HepG2 (cell line): ENCODE results near the gene ANTKMT. TPM values are rescaled to one million over a fixed set of nuclear protein-coding genes. Genes with fewer than 3 reads are reported as not detected.
A peak's percentile ranks its signal among the peaks of the same experiment; 100 is the strongest.

Experiments
- AKAP8 ChIP-seq: sonication (generic); formaldehyde crosslinking; IDR thresholded peaks from 2 replicates; pipeline ENCODE4 v1.5.1; 2020; ENCODE audit warnings: mild to moderate bottlenecking, missing genetic modification reagents
- BORCS8-MEF2B ChIP-seq: sonication (generic); formaldehyde crosslinking; IDR thresholded peaks from 2 replicates; pipeline ENCODE4 v1.8.0; 2022; ENCODE audit warnings: mild to moderate bottlenecking, missing genetic modification reagents
- CHD2 ChIP-seq: IDR thresholded peaks from 2 replicates; pipeline ENCODE4 v1.6.1; 2011; ENCODE audit warnings: low read depth, low read length, improper control_type of control experiment
- FOXK1 ChIP-seq: sonication (generic); formaldehyde crosslinking; IDR thresholded peaks from 2 replicates; pipeline ENCODE4 v1.4.0; 2020; ENCODE audit warnings: low read depth, missing genetic modification reagents, borderline replicate concordance
- FOXP1 ChIP-seq, 2 experiments: fragments of 450-650 bp in 1 of 2; IDR thresholded peaks; 2 replicates each; pipeline ENCODE4 v1.6.1; 2017 to 2018; ENCODE audit warnings: antibody characterized with exemption in 1 of 2
- HOXD1 ChIP-seq: sonication (generic); formaldehyde crosslinking; IDR thresholded peaks from 2 replicates; pipeline ENCODE4 v1.5.0; 2020; ENCODE audit warnings: missing genetic modification reagents
- KLF11 ChIP-seq: IDR thresholded peaks from 2 replicates; pipeline ENCODE4 v1.6.1; 2016; ENCODE audit warnings: missing compliant biosample characterization
- NR1H2 ChIP-seq: sonication (generic); formaldehyde crosslinking; IDR thresholded peaks from 2 replicates; pipeline ENCODE4 v1.8.1; 2022; ENCODE audit warnings: low read depth, missing genetic modification reagents, borderline replicate concordance
- RBFOX2 ChIP-seq: fragments of 200-400 bp; formaldehyde crosslinking; IDR thresholded peaks from 2 replicates; pipeline ENCODE4 v1.6.1; 2017; ENCODE audit warnings: low read depth, mild to moderate bottlenecking, low read length
- RFX1 ChIP-seq: fragments of 450-650 bp; IDR thresholded peaks from 2 replicates; pipeline ENCODE4 v1.6.1; 2017
- SALL2 ChIP-seq: sonication (generic); formaldehyde crosslinking; IDR thresholded peaks from 2 replicates; pipeline ENCODE4 v1.8.1; 2023; ENCODE audit warnings: mild to moderate bottlenecking, missing genetic modification reagents, inconsistent platforms
- ZNF337 ChIP-seq: sonication (generic); formaldehyde crosslinking; IDR thresholded peaks from 2 replicates; pipeline ENCODE4 v1.5.1; 2020; ENCODE audit warnings: missing genetic modification reagents, low read depth, mild to moderate bottlenecking, borderline replicate concordance
- ZNF441 ChIP-seq: sonication (generic); formaldehyde crosslinking; IDR thresholded peaks from 2 replicates; pipeline ENCODE4 v1.7.0; 2021; ENCODE audit warnings: missing genetic modification reagents, borderline replicate concordance
- ZNF629 ChIP-seq: sonication (generic); formaldehyde crosslinking; conservative IDR thresholded peaks from 2 replicates; pipeline ENCODE4 v1.5.0; 2020; ENCODE audit warnings: missing genetic modification reagents
- polyA plus RNA-seq, 8 experiments: library from polyadenylated mRNA; depleted of rRNA in 3 of 8; stranded (reverse) in 7 of 8; unstranded in 1 of 8; fragments of >200 nt; fragmentation: Illumina TruSeq in 4 of 8; extraction: Trizol in 4 of 8; gene quantifications; 2 replicates each; pipeline versions ENCODE4 v1.2.1 to v1.2.3, GENCODE V29; 2011 to 2016; ENCODE audit warnings: low read depth in 4 of 8, missing spikeins in 1 of 8, mixed read lengths in 1 of 8; ENCODE audit not compliant: insufficient read depth in 1 of 8
- total RNA-seq, 5 experiments: library from RNA; depleted of rRNA; stranded (reverse); fragments of >200 nt; fragmentation: Illumina TruSeq; extraction: Trizol; gene quantifications; 2 replicates each; pipeline ENCODE4 v1.2.3, GENCODE V29; 2016; ENCODE audit warnings: low read depth in 1 of 5
- TF ChIP-seq, protein P1 (sequence below): sonication (generic); formaldehyde crosslinking; IDR thresholded peaks from 2 replicates; pipeline ENCODE4 v1.5.1; 2020; ENCODE audit warnings: missing genetic modification reagents, mild to moderate bottlenecking, borderline replicate concordance
- TF ChIP-seq, protein P2 (sequence below): sonication (generic); formaldehyde crosslinking; IDR thresholded peaks from 2 replicates; pipeline ENCODE4; 2020; ENCODE audit warnings: missing genetic modification reagents, mild to moderate bottlenecking, borderline replicate concordance
- TF ChIP-seq, protein P3 (sequence below), 2 experiments: IDR thresholded peaks; 2 replicates each; pipeline ENCODE4 v1.6.1; 2011 to 2012; ENCODE audit warnings: low read length in 2 of 2, borderline replicate concordance in 1 of 2, low read depth in 1 of 2, mild to moderate bottlenecking in 1 of 2, moderate library complexity in 1 of 2
- TF ChIP-seq, protein P4 (sequence below): sonication (generic); formaldehyde crosslinking; conservative IDR thresholded peaks from 2 replicates; pipeline ENCODE4 v1.8.0; 2022; ENCODE audit warnings: low read depth, missing genetic modification reagents

The ANTKMT gene
- total and polyA plus RNA-seq, 2 of the 13 experiments (the other 11 are each of a cell fraction or from before 2014, with no cell fraction given), result 7.5 to 47.8 TPM

DNA sequence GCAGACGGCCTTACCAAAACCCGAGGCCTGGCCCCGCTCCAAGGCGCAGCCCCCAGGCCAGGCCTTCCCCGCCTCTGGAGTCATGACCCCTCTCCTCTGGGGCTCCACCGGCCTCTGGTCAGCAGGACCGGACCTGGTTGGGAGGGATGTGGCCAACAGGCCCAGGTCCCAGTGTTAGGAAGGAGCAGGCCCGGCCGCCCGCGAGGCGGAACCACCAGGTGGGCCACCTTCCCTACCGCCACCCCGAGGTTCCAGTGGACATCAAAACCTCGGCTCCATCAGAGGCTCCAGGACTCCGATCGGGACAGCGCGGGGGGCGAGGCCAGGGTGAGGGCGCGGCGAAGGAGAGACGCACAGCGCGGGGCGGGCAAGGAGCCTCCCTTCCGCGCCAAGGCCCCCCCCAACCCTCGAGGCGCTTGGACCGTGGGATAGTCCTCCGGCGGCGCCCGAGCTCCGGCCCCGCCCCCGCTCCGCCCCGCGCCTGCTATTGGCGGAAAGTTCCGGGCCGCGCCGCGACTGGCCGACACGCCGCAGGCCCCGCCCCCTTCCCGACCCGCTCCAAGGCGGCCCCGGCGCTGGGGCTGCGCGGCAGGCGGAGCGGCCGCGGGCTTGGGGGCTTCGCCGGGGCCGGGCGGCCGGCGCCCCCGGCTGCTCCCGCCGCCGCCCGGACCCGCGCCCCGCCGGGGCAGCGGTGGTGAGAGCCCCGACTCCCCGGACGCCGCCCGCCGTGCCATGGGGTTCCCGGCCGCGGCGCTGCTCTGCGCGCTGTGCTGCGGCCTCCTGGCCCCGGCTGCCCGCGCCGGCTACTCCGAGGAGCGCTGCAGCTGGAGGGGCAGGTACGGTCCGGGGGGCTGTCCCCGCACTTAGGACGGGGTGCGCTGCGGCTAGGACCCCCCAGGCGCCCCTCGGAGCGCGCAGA is 6.1 kb upstream of the ANTKMT start, which contains the start of gene METRN (continued):
- TF ChIP-seq, protein P1, sequence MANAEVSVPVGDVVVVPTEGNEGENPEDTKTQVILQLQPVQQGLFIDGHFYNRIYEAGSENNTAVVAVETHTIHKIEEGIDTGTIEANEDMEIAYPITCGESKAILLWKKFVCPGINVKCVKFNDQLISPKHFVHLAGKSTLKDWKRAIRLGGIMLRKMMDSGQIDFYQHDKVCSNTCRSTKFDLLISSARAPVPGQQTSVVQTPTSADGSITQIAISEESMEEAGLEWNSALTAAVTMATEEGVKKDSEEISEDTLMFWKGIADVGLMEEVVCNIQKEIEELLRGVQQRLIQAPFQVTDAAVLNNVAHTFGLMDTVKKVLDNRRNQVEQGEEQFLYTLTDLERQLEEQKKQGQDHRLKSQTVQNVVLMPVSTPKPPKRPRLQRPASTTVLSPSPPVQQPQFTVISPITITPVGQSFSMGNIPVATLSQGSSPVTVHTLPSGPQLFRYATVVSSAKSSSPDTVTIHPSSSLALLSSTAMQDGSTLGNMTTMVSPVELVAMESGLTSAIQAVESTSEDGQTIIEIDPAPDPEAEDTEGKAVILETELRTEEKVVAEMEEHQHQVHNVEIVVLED (CRISPR knock-in tag), result 0 out of 2 replicates have a peak, but pooled peaks have one; percentile 37
- TF ChIP-seq RBFOX2, result no peak
- TF ChIP-seq CHD2, result no peak
- TF ChIP-seq SALL2, result peak; percentile 43; the same call in 1 of the 2 replicates
- no peak for TF ChIP-seq ZNF337 (CRISPR knock-in tag)
- peak; percentile 49; the same call in 1 of the 2 replicates for TF ChIP-seq BORCS8-MEF2B (CRISPR knock-in tag)
- no peak for TF ChIP-seq ZNF629 (CRISPR knock-in tag)
- no peak for TF ChIP-seq FOXP1 (IDR thresholded peaks at IDR 0.05)
- no peak for TF ChIP-seq FOXP1 (CRISPR knock-in tag; IDR thresholded peaks at IDR 0.05)
- TF ChIP-seq HOXD1 (CRISPR knock-in tag), result no peak
- no peak for TF ChIP-seq AKAP8 (CRISPR knock-in tag)
- TF ChIP-seq NR1H2 (CRISPR knock-in tag), result no peak
- TF ChIP-seq, protein P2, sequence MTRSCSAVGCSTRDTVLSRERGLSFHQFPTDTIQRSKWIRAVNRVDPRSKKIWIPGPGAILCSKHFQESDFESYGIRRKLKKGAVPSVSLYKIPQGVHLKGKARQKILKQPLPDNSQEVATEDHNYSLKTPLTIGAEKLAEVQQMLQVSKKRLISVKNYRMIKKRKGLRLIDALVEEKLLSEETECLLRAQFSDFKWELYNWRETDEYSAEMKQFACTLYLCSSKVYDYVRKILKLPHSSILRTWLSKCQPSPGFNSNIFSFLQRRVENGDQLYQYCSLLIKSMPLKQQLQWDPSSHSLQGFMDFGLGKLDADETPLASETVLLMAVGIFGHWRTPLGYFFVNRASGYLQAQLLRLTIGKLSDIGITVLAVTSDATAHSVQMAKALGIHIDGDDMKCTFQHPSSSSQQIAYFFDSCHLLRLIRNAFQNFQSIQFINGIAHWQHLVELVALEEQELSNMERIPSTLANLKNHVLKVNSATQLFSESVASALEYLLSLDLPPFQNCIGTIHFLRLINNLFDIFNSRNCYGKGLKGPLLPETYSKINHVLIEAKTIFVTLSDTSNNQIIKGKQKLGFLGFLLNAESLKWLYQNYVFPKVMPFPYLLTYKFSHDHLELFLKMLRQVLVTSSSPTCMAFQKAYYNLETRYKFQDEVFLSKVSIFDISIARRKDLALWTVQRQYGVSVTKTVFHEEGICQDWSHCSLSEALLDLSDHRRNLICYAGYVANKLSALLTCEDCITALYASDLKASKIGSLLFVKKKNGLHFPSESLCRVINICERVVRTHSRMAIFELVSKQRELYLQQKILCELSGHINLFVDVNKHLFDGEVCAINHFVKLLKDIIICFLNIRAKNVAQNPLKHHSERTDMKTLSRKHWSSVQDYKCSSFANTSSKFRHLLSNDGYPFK, result 0 out of 2 replicates have a peak, but pooled peaks have one; percentile 31
- TF ChIP-seq RFX1, result no peak
- TF ChIP-seq, protein P3, sequence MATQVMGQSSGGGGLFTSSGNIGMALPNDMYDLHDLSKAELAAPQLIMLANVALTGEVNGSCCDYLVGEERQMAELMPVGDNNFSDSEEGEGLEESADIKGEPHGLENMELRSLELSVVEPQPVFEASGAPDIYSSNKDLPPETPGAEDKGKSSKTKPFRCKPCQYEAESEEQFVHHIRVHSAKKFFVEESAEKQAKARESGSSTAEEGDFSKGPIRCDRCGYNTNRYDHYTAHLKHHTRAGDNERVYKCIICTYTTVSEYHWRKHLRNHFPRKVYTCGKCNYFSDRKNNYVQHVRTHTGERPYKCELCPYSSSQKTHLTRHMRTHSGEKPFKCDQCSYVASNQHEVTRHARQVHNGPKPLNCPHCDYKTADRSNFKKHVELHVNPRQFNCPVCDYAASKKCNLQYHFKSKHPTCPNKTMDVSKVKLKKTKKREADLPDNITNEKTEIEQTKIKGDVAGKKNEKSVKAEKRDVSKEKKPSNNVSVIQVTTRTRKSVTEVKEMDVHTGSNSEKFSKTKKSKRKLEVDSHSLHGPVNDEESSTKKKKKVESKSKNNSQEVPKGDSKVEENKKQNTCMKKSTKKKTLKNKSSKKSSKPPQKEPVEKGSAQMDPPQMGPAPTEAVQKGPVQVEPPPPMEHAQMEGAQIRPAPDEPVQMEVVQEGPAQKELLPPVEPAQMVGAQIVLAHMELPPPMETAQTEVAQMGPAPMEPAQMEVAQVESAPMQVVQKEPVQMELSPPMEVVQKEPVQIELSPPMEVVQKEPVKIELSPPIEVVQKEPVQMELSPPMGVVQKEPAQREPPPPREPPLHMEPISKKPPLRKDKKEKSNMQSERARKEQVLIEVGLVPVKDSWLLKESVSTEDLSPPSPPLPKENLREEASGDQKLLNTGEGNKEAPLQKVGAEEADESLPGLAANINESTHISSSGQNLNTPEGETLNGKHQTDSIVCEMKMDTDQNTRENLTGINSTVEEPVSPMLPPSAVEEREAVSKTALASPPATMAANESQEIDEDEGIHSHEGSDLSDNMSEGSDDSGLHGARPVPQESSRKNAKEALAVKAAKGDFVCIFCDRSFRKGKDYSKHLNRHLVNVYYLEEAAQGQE (IDR thresholded peaks at IDR 0.05; ENCODE audit: borderline replicate concordance in 1 of 2, low read depth in 1 of 2, low read length in 2 of 2), result no peak
- TF ChIP-seq, protein P4, sequence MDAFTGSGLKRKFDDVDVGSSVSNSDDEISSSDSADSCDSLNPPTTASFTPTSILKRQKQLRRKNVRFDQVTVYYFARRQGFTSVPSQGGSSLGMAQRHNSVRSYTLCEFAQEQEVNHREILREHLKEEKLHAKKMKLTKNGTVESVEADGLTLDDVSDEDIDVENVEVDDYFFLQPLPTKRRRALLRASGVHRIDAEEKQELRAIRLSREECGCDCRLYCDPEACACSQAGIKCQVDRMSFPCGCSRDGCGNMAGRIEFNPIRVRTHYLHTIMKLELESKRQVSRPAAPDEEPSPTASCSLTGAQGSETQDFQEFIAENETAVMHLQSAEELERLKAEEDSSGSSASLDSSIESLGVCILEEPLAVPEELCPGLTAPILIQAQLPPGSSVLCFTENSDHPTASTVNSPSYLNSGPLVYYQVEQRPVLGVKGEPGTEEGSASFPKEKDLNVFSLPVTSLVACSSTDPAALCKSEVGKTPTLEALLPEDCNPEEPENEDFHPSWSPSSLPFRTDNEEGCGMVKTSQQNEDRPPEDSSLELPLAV (CRISPR knock-in tag), result no peak
- TF ChIP-seq FOXK1 (CRISPR knock-in tag), result no peak
- no peak for TF ChIP-seq ZNF441
- TF ChIP-seq KLF11 (CRISPR knock-in tag), result no peak
